Skeletal muscle cell (primary cell): Measurements from ENCODE around the gene COA8.
A peak's percentile ranks its signal among the peaks of the same experiment; 100 is the strongest.

Experiments used
- DNase-seq: peaks from one replicate; pipeline ENCODE4 v3.0.0-alpha.2; 2010; ENCODE audit warnings: low read depth
- H3K4me3 ChIP-seq: 2 replicates; pipeline ENCODE4 v1.5.1; 2011; ENCODE audit warnings: low read depth, mild to moderate bottlenecking, control low read depth, low read length, moderate library complexity

Gene COA8

DNA sequence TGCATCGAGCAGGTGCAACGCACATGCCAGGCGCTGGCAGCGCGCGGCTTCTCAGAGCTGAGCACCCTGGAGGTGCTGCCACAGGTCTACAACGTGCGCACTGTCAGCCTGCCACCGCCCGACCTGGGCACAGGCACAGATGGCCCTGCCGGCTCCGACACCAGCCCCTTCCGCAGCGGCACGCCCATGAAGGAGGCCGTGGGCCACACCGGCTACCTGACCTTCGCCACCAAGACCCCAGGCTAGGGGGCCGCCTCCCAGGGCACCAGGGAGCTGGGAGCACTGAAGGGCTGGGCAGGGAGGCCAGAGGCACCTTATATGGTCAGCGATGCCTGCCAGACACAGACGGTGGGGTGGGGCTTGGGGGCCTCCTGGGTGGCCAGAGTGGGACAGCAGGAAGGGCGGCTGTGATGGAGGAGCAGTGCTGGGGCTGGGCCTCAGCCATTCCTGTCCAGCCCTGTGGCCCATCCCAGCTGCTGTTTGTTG lies 28.1 kb upstream of the COA8 start:
- DNase-seq = no peak
- no peak overlapping the region for H3K4me3 ChIP-seq

GRCh38 chr14:103535081-103535890 lies 27.5 kb upstream of the COA8 start:
- no peak overlapping the region for H3K4me3 ChIP-seq
- no peak for DNase-seq

- no peak overlapping the region for H3K4me3 ChIP-seq
- DNase-seq = no peak
These were observed 26.7 kb upstream of the COA8 start for GRCh38 chr14:103535891-103536565.

GRCh38 chr14:103536693-103537092 lies 26.1 kb upstream of the COA8 start:
- no peak for DNase-seq
- H3K4me3 ChIP-seq = no peak overlapping the region

GRCh38 chr14:103537175-103537990 lies 25.4 kb upstream of the COA8 start:
- DNase-seq = no peak
- H3K4me3 ChIP-seq = no peak overlapping the region

GRCh38 chr14:103538291-103539055 lies 24.3 kb upstream of the COA8 start:
- no peak overlapping the region for H3K4me3 ChIP-seq
- no peak for DNase-seq

DNA sequence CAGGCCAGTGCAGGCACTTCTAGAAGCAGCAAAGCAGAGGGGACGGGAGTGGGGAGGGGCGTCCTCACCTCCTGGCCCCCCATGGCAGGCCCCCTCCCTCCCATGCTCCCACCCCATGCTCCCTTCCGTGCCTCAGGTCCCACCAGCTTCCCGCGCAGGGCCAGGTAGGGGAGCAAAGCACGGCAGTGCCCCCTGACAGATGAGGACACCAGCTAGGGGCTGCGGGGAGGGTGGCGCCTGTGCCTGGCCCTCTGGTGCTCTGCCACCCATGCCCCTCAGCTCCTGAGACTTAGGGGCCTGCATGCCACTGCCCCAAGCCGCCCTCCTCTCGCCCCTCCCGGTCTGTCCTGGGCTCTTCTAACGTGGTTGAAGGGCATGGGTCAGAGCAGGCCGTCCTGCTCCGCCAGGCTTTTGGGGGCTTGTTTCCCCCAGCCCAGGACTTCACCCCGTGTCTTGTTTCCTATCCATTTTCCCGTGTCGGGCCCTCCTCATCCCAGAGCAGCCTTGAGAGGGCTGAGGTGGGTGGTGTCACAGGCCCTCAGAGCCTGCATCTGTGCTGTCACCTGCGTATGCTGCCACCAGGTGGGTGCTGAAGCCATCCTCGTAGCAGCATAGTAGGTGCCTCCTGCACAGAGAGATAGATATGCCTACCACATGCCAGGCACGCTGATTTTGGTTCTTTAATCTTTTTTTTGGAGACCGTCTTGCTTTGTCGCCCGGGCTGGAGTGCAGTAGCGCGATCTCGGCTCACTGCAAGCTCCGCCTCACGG lies 23.5 kb upstream of the COA8 start:
- DNase-seq = no peak
- H3K4me3 ChIP-seq = no peak overlapping the region

GRCh38 chr14:103540821-103541708 lies 21.7 kb upstream of the COA8 start:
- H3K4me3 ChIP-seq = no peak overlapping the region

DNA sequence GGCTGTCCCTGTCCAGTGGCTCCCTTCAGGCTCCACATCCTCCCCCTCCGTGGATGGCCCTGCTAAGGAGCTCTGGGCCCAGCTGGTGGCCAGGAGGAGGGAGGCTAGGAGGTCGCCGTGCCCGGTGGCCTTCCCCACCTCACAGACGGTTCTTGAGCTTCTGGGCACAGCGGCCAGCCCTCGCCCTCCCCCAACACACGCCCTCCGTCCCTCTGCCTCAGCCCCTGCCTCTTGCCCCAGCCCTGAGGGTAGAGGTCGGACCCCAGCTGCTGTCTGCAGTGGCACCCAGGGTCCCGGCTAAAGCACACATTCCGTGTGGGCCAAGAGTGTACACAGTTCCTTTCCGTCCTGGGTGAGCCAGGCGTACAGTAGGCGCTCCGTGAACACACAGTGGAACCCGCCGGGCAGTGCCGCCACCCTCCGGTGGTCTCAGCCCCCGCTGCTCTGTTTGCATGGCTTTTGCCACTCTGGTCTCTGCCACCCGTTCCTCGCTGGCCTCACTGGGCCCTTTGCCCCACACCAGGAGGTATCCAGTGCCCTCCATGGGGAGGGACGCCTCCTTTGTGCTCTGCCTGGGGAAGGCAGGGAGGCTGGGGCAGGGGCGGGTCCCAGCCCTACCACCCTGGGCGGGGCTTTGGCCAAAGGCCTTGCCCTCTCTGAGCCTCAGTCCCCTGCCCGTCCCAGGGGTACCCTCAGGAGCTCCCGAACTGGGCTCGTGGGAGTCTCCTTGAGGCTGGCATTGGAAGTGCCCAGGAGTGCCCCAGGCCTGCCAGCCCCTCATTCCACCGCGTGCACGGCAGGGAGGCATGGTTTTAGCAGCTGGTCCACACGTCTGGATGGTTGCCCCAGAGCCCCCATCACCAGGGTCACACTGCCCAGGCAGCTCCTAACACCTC lies 20.8 kb upstream of the COA8 start:
- no peak for DNase-seq
- no peak overlapping the region for H3K4me3 ChIP-seq

More at GRCh38 chr14:103540821-103541708, 21.7 kb upstream of the COA8 start:
- no peak for DNase-seq

GRCh38 chr14:103542605-103543088 lies 20.1 kb upstream of the COA8 start:
- no peak overlapping the region for H3K4me3 ChIP-seq
- peak; percentile 53 for DNase-seq

GRCh38 chr14:103543140-103543539 lies 19.6 kb upstream of the COA8 start:
- H3K4me3 ChIP-seq = no peak overlapping the region
- DNase-seq = no peak

- DNase-seq = no peak
- H3K4me3 ChIP-seq = no peak overlapping the region
These were observed 18.9 kb upstream of the COA8 start for GRCh38 chr14:103543721-103544387.

DNA sequence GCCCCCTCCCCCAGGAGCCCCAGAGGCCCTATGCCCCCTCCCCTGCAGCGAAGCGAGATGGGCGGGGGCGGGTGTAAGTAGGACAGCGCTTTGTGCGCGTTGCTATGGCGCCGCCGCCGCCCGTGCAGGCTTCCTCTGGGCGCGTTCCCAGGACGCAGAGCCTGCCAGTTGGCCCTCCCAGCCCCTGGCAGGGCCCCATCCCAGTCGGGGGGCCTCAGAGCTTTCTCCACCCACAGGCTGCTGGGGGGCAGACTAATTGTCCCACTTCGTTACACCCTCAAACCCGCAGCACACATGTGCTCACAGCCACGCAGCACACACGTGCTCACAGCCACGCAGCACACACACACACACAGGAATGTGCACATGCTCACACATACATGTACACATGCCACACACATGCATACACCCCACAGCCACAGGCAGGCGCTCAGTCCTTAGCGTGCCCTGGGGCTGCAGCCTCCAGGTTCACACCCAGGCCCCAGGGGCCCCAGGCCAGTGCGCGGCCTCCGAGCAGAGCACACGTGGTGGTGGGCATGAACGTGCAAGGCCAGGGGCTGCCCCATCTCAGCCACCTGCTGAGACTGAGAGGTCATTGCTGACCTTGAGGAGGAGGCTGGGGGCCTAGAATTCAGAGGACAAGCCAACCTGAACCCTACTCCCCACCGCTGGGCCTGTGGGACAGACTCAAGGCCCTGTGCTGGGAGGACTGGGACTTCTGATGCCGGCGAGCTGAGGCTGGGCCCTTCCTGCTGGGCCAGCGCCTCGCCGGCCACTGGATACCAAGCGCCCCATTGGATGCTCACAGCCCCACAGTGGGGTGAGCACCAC lies 18.2 kb upstream of the COA8 start:
- no peak for DNase-seq
- no peak overlapping the region for H3K4me3 ChIP-seq

DNA sequence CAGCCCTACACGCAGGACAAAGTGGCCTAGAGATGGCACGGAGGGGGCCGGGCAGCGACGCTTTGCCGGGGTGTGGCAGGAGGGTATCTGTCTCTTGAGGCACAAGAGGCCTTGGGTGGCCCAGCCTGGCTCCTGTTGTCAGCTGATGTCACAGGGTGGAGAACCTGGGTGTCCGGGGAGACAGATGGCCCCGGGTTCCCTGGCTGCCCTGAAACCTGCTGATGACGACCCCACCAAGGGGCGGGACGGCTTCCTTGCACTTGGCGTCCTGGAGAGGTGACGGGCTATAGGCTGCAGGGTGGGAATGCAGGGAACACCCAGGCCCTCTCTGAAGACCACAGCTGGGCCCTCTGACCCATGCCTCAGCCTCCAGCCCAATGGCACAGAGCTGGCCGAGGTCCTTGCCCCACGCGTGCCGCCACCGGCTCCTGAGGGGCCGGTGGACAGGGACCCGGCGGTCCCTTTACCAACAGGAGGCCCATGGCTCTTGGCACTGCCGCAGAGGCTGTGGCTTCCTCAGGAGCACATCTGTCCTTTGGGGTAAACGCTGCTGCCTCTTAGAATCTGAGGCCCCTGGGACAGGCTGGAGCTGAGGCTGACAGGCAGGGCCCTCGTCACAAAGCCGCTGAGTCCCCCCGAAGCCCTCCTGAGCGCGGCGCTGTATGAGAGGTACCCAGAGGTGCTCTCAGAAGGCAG lies 17.4 kb upstream of the COA8 start:
- no peak for DNase-seq
- no peak overlapping the region for H3K4me3 ChIP-seq
